ENCODE data around the gene TMEM117.
"Not testable (repeated sequence)": the region's sequence is repeated elsewhere in the genome, so short reads cannot be mapped to it uniquely, and the experiment has no call there.

The TMEM117 gene

DNA sequence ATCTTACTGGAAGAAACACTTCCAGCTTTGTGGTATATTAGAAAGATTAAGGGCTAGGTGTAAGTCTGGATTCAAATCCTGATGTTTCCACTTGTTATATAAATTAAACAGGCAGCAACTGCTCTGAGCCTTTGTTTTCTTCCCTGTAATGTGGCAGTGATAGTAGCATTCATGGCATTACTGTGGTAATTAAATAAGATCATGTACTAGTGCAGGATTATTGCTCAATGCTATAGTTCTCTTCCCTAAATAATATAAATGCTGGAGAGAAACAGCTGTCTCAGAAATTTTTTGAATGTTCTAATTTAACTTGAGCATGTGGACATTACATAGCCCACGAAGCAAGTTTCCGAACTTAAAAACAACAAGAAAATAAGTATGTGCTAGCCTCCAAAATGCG, 5.4 kb downstream of the TMEM117 start:
- no peak for DNase-seq (ENCODE audit: low read depth)
- TF ChIP-seq CTCF (conservative IDR thresholded peaks at IDR 0.05; ENCODE audit: low read depth, low read length): no peak
- H3K4me3 ChIP-seq (ENCODE audit: low read depth, low read length): no peak overlapping the region

DNA sequence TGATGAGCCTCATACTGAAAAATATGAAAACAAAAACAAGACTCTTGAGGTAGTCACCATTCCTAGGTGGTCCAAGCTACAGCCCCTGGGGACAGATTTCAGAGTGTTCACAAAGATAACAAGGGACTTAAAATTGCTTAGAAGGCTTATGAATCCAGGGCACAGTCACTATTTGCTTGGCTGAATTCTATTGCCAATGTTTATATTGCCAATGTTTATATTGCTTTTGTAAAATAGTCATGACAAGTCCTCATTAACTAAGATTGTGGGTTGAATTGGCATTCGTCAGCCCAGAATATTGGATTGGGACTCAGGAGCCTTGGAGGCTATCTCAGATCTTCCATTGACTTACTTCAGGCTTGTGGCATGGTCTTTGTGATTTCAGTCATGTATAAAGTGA, 6.4 kb downstream of the TMEM117 start:
- DNase-seq (ENCODE audit: low read depth): no peak
- no peak overlapping the region for H3K4me3 ChIP-seq (ENCODE audit: low read depth, low read length)
- no peak for TF ChIP-seq CTCF (conservative IDR thresholded peaks at IDR 0.05; ENCODE audit: low read depth, low read length)

DNA sequence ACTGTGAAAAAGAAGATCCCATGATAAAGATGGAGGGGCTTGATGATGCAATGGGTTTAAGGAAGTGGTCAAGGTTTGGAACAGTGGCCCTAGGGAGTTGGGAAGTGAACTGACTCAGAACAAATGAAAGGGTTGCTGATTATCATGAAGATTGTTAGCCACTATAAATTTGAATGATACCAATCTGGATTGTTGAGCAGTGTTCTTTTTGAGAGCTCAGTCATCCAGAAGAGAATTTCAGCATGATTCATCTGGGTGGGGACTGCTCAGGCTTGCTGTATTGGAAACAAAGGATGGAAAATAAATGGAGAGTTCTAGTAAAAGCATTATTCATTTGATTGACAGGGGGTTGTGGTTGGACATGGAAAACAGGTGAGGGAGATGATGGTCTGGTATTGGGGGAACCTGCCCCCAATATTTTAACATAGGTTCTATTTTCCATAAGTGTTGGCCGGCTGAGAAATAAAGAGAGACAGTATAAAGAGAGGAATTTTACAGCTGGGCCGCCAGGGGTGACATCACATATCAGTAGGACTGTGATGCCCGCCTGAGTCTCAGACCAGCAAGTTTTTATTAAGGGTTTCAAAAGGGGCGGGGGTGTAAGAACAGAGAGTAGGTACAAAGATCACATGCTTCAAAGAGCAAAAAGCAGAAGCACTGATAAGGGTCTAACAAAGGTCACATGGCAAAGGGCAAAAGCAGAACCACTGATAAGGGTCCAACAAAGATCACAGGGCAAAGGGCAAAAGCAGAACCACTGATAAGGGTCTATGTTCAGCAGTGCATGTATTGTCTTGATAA, 11.7 kb downstream of the TMEM117 start:
- H3K4me3 ChIP-seq (ENCODE audit: low read depth, low read length): not testable (repeated sequence)
- DNase-seq (ENCODE audit: low read depth): peak; percentile 31

DNA sequence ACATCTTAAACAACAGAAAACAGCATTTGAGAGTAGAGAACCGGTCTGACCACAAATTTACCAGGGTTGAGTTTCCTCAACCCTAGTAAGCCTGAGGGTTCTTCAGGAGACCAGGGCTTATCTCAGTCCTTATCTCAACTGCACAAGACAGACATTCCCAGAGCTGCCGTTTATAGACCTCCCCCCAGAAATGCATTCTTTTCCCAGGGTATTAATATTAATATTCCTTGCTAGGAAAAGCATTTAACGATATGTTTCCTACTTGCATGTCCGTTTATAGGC, 12.3 kb downstream of the TMEM117 start:
- TF ChIP-seq CTCF (conservative IDR thresholded peaks at IDR 0.05; ENCODE audit: low read depth, low read length): no peak
- DNase-seq (ENCODE audit: low read depth): no peak
- no peak overlapping the region for H3K4me3 ChIP-seq (ENCODE audit: low read depth, low read length)

DNA sequence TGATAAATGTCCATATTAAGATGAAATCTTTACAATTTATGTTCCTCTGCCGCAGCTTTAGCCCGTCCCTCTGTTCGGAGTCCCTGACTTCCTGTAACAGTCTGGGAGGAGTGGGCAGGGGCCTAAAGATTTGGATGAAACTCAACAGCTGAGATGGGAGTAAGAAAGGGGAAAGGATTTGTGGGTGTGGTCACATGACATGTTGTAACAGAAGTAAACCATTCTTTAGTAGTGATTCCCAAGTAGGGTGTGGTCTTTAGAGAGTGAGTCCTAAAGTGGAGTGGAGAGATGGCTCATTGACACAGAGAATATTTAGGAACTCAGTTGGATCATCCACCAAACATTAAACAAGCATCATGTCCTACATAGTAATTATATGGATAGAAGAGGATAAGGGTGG, 12.9 kb downstream of the TMEM117 start:
- no peak for DNase-seq (ENCODE audit: low read depth)
- no peak overlapping the region for H3K4me3 ChIP-seq (ENCODE audit: low read depth, low read length)
- no peak for TF ChIP-seq CTCF (conservative IDR thresholded peaks at IDR 0.05; ENCODE audit: low read depth, low read length)

- no peak for TF ChIP-seq CTCF (conservative IDR thresholded peaks at IDR 0.05; ENCODE audit: low read depth, low read length)
- no peak overlapping the region for H3K4me3 ChIP-seq (ENCODE audit: low read depth, low read length)
- DNase-seq (ENCODE audit: low read depth): no peak
These were observed 16.9 kb downstream of the TMEM117 start for GRCh38 chr12:43852744-43853143.

DNA sequence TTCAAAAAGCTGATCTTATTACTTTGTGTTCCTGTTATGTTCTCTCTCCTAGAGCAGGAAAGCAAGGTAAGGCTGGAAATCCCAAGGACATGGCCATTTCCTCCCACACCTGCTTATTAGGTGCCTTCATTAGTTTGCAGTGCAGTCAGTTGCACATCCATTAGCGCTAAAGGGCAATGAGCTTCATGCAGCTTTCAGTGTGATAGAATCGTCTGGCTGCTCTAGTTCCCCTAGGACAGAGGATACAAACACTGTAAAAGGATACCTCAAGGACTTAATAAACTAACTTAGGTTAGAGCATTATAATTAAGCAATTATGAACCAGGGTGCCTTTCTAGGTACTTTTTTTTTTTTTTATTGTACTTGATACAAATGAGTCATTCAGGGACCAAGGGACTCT, 21.1 kb downstream of the TMEM117 start:
- TF ChIP-seq CTCF (conservative IDR thresholded peaks at IDR 0.05; ENCODE audit: low read depth, low read length): no peak
- DNase-seq (ENCODE audit: low read depth): no peak

More for the DNA sequence above, 21.1 kb downstream of the TMEM117 start:
- H3K4me3 ChIP-seq (ENCODE audit: low read depth, low read length): no peak overlapping the region
